Left hindlimb (tissue), 1 donor: ENCODE results near the gene BUB1B.

Source experiments
- DNase-seq: peaks from one replicate; pipeline ENCODE4 v3.0.0-alpha.2; 2018

The BUB1B gene

GRCh38 chr15:40240619-40241221, 79.9 kb downstream of the BUB1B start:
- DNase-seq = no peak

- DNase-seq = no peak
Observed at GRCh38 chr15:40241269-40242212, 80.7 kb downstream of the BUB1B start.

GRCh38 chr15:40242213-40242599, 81.3 kb downstream of the BUB1B start:
- no peak for DNase-seq

- DNase-seq = no peak
Observed at GRCh38 chr15:40242601-40243000, 81.7 kb downstream of the BUB1B start.

- no peak for DNase-seq
Observed at GRCh38 chr15:40243126-40243810, 82.4 kb downstream of the BUB1B start.

- DNase-seq = no peak
Observed at GRCh38 chr15:40244961-40245523, 84.2 kb downstream of the BUB1B start.

- no peak for DNase-seq
Observed at GRCh38 chr15:40245666-40246450, 85.0 kb downstream of the BUB1B start.

- no peak for DNase-seq
Observed at GRCh38 chr15:40246496-40247280, 85.8 kb downstream of the BUB1B start.

GRCh38 chr15:40247406-40247971, 86.6 kb downstream of the BUB1B start:
- no peak for DNase-seq

- no peak for DNase-seq
Observed at GRCh38 chr15:40248006-40248783, 87.3 kb downstream of the BUB1B start.

GRCh38 chr15:40249477-40250303, 88.8 kb downstream of the BUB1B start:
- DNase-seq = no peak

- no peak for DNase-seq
Observed at GRCh38 chr15:40250304-40250656, 89.4 kb downstream of the BUB1B start.

- DNase-seq = no peak
Observed at GRCh38 chr15:40250771-40251483, 90.1 kb downstream of the BUB1B start.

- no peak for DNase-seq
Observed at GRCh38 chr15:40251486-40252140, 90.7 kb downstream of the BUB1B start.

GRCh38 chr15:40252141-40252437, 91.2 kb downstream of the BUB1B start:
- no peak for DNase-seq

- DNase-seq = no peak
Observed at GRCh38 chr15:40252438-40253166, 91.7 kb downstream of the BUB1B start.

GRCh38 chr15:40253167-40253790, 92.4 kb downstream of the BUB1B start:
- no peak for DNase-seq
